Activated CD4-positive, CD25-positive, alpha-beta regulatory T cell treated with anti-CD3 and anti-CD28 coated beads, Interleukin-2, amount 50 U/mL, for 24 hours (primary cell): ENCODE data around the gene SPCS2.
"Not testable (repeated sequence)": the region's sequence is repeated elsewhere in the genome, so short reads cannot be mapped to it uniquely, and the experiment has no call there.

Experiments used
- ATAC-seq, 2 donors: fragments of 150-1000 bp; cut with Tn5 transposase; one replicate each; pipeline ENCODE4 v1.10.0; 2021; ENCODE audit warnings: mild to moderate bottlenecking in 1 of 2, moderate library complexity in 1 of 2

The SPCS2 gene

DNA sequence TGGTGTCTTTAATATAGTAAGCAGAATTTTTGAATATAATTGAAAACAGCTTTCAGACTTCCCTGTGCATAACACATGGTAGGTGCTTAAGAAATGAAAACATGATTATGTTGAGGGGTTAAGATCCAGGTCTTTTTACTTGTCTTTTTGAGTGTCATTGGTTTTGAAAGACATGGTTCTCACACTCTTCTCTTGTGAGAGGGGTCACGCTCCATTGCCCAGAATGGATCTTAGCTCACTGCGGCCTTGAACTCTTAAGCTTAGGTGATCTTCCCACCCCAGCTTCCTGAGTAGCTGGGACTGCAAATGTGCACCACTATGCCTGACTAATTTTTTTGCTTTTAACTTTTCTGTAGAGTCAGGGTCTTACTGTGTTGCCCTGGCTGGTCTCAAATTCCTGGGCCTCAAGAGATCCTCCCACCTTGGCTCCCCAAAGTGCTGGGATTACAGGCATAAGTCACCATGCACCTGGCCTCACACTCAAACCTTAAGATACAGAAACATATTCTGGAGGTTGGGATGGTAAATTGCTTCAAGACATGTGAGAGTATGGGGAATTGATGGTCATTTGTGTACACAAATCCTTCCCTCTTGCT is 1.4 kb downstream of the SPCS2 start:
- ATAC-seq: no peak

GRCh38 chr11:74951226-74951625 is 2.2 kb downstream of the SPCS2 start:
- ATAC-seq: no peak

GRCh38 chr11:74952752-74953151 is 3.7 kb downstream of the SPCS2 start:
- ATAC-seq: no peak

- no peak for ATAC-seq
Measured at GRCh38 chr11:74953451-74953850, 4.4 kb downstream of the SPCS2 start.

- ATAC-seq: no peak
Measured at GRCh38 chr11:74954199-74954598, 5.1 kb downstream of the SPCS2 start.

- ATAC-seq: no peak
Measured at GRCh38 chr11:74956397-74957015, 7.4 kb downstream of the SPCS2 start.

GRCh38 chr11:74957937-74958629 is 9.0 kb downstream of the SPCS2 start:
- no peak for ATAC-seq

GRCh38 chr11:74960128-74960527 is 11.1 kb downstream of the SPCS2 start:
- ATAC-seq: not testable (repeated sequence)

GRCh38 chr11:74966651-74967050 is 17.6 kb downstream of the SPCS2 start:
- no peak for ATAC-seq

DNA sequence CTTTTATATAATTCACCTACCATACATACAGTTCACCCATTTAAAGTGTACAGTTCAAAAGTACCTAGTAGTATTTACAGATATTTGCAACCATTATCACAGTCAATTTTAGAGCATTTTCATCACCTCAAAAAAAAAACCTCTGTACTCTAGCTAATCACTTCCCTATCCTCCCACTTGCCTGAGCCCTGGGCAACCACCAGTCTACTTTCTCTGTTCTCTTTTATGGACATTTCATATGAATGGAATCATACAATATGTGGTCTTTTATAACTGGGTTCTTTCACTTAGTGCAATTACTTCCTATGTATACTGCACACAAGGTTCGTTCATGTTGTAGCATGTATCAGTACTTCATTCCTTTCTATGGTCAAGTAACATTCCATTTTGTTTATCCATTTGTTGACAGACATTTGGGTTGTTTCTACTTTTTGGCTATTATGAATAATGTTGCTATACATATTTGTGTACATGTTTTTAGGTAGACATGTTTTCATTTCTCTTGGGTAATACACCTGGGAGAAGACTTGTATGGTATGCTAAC is 21.9 kb downstream of the SPCS2 start:
- ATAC-seq: no peak

DNA sequence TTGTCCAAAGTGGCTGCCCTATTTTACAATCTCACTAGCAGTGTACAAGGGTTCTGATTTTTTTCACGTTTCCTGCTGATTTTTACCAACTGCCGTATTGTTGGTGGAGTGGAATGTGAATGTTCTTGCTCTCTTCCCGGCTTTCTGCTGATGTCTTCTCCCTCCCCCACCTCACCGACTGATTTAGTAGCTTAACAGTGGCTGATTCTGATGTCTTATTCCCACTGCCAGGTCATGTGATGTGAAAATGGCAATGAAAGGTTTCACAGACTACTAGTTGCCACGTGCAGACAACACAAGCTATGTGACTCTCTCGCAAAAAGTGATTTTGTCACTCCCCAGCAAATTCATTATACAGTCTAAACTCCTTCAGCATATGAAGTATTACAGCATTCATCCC is 22.4 kb downstream of the SPCS2 start:
- ATAC-seq: no peak

DNA sequence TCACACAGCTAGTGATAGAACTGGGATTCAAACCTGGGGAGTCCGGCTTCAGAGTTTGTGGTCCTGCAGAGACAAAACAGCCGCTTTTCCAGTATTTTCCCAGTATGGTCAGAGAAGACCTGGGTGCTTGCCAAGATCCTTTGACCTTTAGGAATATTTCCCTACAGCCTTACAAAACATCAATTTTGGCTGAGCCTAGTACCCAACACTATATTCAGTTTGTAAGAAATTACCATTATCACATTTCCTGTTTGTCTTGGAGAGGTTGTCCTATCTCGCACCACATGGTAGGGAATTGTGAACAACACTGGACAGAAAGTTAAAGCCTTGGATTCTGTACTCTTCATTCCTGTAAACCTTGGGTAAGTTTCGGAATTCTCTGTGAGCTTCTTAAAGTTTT is 29.0 kb downstream of the SPCS2 start:
- ATAC-seq: no peak

GRCh38 chr11:74980634-74981033 is 31.6 kb downstream of the SPCS2 start:
- no peak for ATAC-seq

- ATAC-seq: no peak
Measured at GRCh38 chr11:74981888-74982287, 32.8 kb downstream of the SPCS2 start.

- no peak for ATAC-seq
Measured at GRCh38 chr11:74984070-74984469, 35.0 kb downstream of the SPCS2 start.

DNA sequence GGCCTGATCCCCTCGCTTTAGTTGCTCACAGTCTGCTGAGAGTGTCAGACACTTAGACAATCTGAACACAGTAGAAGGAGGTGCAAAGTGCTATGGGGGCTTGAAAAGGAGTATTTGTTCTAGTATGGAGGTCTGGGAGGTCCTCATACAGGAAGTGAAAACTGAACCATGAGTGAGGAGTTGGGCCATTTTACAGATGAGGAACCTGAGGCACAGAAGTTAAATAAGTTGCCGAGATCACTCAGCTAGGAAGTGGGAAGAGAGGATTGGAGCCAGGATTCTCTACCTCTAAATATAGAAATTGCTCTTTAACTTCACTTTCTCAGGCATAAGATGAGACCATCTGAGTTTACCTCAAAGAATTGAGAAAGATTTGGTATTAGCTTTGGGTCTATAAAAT is 35.7 kb downstream of the SPCS2 start:
- no peak for ATAC-seq

GRCh38 chr11:74988541-74989259 is 39.6 kb downstream of the SPCS2 start, which contains the start of gene NEU3:
TSS of gene NEU3 (plus strand) at chr11:74988933. CDS start at chr11:74989061, 128 bp downstream.
- peak; percentile 97 for ATAC-seq

- ATAC-seq: no peak
Measured at GRCh38 chr11:74989260-74989638, 40.2 kb downstream of the SPCS2 start.

GRCh38 chr11:74990150-74990549 is 41.1 kb downstream of the SPCS2 start:
- ATAC-seq: not testable (repeated sequence)

DNA sequence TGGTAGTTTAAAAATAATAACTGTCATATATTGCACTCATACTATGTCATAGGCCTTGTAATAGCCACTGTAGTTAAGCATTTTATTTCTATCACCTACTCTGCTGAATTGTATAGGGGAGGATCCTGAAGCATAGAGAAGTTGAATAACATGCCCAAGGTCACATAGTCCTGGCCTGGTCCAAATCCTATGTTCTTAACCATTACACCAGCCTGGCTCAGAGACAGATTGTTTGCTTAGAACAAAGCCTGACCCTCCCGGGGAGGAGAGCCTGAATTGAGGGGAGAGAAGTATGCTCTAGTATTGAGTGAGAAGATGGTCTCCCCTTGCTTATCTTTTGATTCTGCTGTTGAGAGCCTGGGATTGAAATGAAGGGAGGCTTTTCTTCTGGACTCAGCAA is 41.9 kb downstream of the SPCS2 start:
- no peak for ATAC-seq

DNA sequence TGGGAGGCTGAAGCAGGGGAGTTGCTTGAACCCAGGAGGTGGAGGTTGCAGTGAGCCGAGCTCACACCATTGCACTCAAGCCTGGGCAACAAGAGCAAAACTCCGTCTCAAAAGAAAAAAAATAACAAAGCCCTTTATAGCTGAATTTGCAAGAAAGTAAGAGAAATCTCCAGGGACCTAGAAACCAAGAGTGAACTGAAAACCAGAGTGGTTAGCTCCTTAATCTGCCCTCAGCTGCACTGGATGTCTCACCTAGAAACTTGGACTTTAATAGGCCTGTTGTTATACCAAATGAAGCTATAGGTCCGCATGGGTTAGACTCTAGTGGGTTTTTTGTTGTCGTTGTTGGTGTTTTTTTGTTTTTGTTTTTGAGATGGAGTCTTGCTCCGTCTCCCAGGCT is 43.8 kb downstream of the SPCS2 start:
- no peak for ATAC-seq

DNA sequence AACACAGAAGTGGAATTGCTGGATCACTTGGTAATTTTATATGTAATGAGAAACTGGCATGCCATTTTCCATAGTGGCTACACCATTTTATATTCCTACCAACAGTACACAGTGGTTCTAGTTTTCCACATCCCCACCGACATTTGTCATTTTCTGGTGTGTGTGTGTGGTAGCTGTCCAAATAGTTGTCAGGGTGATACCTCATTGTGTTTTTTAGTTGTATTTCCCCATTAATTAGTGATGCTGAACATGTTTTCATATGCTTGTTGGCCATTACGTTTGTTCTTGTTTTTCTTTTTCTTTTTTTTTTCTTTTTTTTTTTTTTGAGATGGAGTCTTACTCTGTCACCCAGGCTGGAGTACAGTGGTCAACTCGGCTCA is 51.9 kb downstream of the SPCS2 start:
- ATAC-seq: no peak

DNA sequence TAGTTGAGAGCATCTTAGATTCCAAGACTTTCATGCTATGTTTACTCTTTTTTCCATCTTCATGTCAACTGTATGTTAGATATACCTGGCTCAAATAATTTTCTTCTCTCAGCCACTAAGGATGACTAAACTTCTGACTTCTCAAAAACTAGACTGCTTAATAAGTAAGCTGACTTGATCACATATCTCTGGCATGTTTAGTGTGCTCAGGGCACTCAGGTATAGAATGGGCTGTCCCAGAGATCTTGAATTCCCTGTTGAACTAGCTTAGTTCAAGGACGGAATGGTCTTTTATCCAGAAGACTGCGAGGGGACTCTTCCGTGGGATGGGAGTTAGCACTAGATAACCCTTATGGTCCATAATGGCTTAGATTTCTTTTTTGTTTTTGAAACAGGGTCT is 52.6 kb downstream of the SPCS2 start:
- no peak for ATAC-seq
